GM21576 (cell line): ENCODE results near the gene PABPN1L.

Source experiments
- ATAC-seq: cut with Tn5 transposase; IDR thresholded peaks from one replicate; pipeline ENCODE4 v1.9.1; 2021; ENCODE audit warnings: mild to moderate bottlenecking, moderate library complexity; ENCODE audit not compliant: unreplicated experiment

Gene PABPN1L

GRCh38 chr16:88884569-88885271, 18.3 kb upstream of the PABPN1L start:
- ATAC-seq: no peak

GRCh38 chr16:88883946-88884345, 17.5 kb upstream of the PABPN1L start:
- ATAC-seq: no peak

- no peak for ATAC-seq
Observed at GRCh38 chr16:88883117-88883895, 16.8 kb upstream of the PABPN1L start.

- ATAC-seq: no peak
Observed at GRCh38 chr16:88882358-88883030, 16.0 kb upstream of the PABPN1L start.

- no peak for ATAC-seq
Observed at GRCh38 chr16:88881675-88882357, 15.4 kb upstream of the PABPN1L start.

GRCh38 chr16:88881007-88881615, 14.7 kb upstream of the PABPN1L start:
- ATAC-seq: no peak

GRCh38 chr16:88880226-88881006, 14.0 kb upstream of the PABPN1L start:
- no peak for ATAC-seq

- no peak for ATAC-seq
Observed at GRCh38 chr16:88879788-88880055, 13.3 kb upstream of the PABPN1L start.

- ATAC-seq: no peak
Observed at GRCh38 chr16:88878967-88879787, 12.7 kb upstream of the PABPN1L start.

- no peak for ATAC-seq
Observed at GRCh38 chr16:88878356-88878755, 11.9 kb upstream of the PABPN1L start.

GRCh38 chr16:88877564-88878289, 11.3 kb upstream of the PABPN1L start:
- ATAC-seq: no peak

GRCh38 chr16:88876942-88877526, 10.6 kb upstream of the PABPN1L start:
- ATAC-seq: no peak

GRCh38 chr16:88875703-88876234, 9.3 kb upstream of the PABPN1L start:
- ATAC-seq: no peak

GRCh38 chr16:88874938-88875599, 8.6 kb upstream of the PABPN1L start:
- ATAC-seq: no peak

- no peak for ATAC-seq
Observed at GRCh38 chr16:88872650-88873331, 6.3 kb upstream of the PABPN1L start.

GRCh38 chr16:88871730-88872416, 5.4 kb upstream of the PABPN1L start:
- ATAC-seq: no peak

GRCh38 chr16:88871349-88871702, 4.9 kb upstream of the PABPN1L start:
- no peak for ATAC-seq
